ENCODE data around the gene DAGLA.

- no peak for TF ChIP-seq CTCF (conservative IDR thresholded peaks at IDR 0.05)
- no peak for TF ChIP-seq ZFX (IDR thresholded peaks at IDR 0.05)
Observed at GRCh38 chr11:61777234-61778090, 97.3 kb downstream of the DAGLA start.
